WTC11 (cell line): ENCODE results near the gene EIF4ENIF1. TPM values are rescaled to one million over a fixed set of nuclear protein-coding genes. Genes with fewer than 3 reads are reported as not detected.

Experiments used
- ATAC-seq: fragments of 200-7000 bp; cut with Tn5 transposase; 2 replicates; pipeline ENCODE4 v1.10.0; 2021; ENCODE audit warnings: mild to moderate bottlenecking, moderate library complexity
- CTCF ChIA-PET: fragments of 300-600 bp; sonication (Branson Sonifier 250); formaldehyde crosslinking; loops from one replicate; lab custom pipeline; 2021; ENCODE audit warnings: antibody characterized with exemption; lab: Charles Lee
- POLR2A ChIA-PET: fragments of 350-600 bp; sonication (Branson Sonifier 250); formaldehyde crosslinking; loops from one replicate; lab custom pipeline; 2021; ENCODE audit warnings: antibody characterized with exemption; lab: Charles Lee
- DNase-seq: peaks from one replicate; pipeline ENCODE4 v3.0.0; 2021; ENCODE audit warnings: low spot score
- H3K27ac Mint-ChIP-seq: 2 replicates; pipeline ENCODE4 v1.8.0; 2021; ENCODE audit warnings: mixed read lengths
- H3K27me3 Mint-ChIP-seq: 2 replicates; pipeline ENCODE4 v1.8.0; 2021; ENCODE audit warnings: low read depth, mild to moderate bottlenecking, moderate library complexity, mixed read lengths
- H3K36me3 Mint-ChIP-seq: 2 replicates; pipeline ENCODE4 v1.8.0; 2021; ENCODE audit warnings: mixed read lengths
- H3K4me1 Mint-ChIP-seq: 2 replicates; pipeline ENCODE4 v1.8.0; 2022; ENCODE audit warnings: mixed read lengths
- H3K4me3 Mint-ChIP-seq: 2 replicates; pipeline ENCODE4 v1.8.0; 2021; ENCODE audit warnings: mild to moderate bottlenecking, moderate library complexity, mixed read lengths
- H3K9me3 Mint-ChIP-seq: 2 replicates; pipeline ENCODE4 v1.8.0; 2021; ENCODE audit warnings: mixed read lengths
- ETV6 ChIP-seq: sonication (generic); formaldehyde crosslinking; IDR thresholded peaks from 2 replicates; pipeline ENCODE4 v1.8.1; 2022; ENCODE audit warnings: mild to moderate bottlenecking, missing genetic modification reagents
- FOXJ3 ChIP-seq: sonication (generic); formaldehyde crosslinking; IDR thresholded peaks from 2 replicates; pipeline ENCODE4 v1.9.0; 2021; ENCODE audit warnings: missing genetic modification reagents, mild to moderate bottlenecking, borderline replicate concordance
- GTF2I ChIP-seq: fragments of 250-450 bp; sonication (Bioruptor Pico); conservative IDR thresholded peaks from 2 replicates; pipeline ENCODE4 v1.4.0; 2021; ENCODE audit warnings: mild to moderate bottlenecking
- MXD4 ChIP-seq: fragments of 250-450 bp; sonication (Bioruptor Pico); IDR thresholded peaks from 2 replicates; pipeline ENCODE4 v1.8.0; 2021; ENCODE audit warnings: mild to moderate bottlenecking, moderate library complexity, borderline replicate concordance
- NR3C1 ChIP-seq: sonication (generic); formaldehyde crosslinking; conservative IDR thresholded peaks from 2 replicates; pipeline ENCODE4 v1.8.1; 2023; ENCODE audit warnings: low read depth, mild to moderate bottlenecking, missing genetic modification reagents
- PRRX2 ChIP-seq: fragments of 250-450 bp; sonication (Bioruptor Pico); IDR thresholded peaks from 2 replicates; pipeline ENCODE4 v1.8.0; 2021; ENCODE audit warnings: mild to moderate bottlenecking
- RORB ChIP-seq: fragments of 250-450 bp; sonication (Bioruptor Pico); IDR thresholded peaks from 2 replicates; pipeline ENCODE4 v1.9.0; 2021; ENCODE audit warnings: mild to moderate bottlenecking
- SMAD4 ChIP-seq: sonication (generic); formaldehyde crosslinking; IDR thresholded peaks from 2 replicates; pipeline ENCODE4 v1.8.0; 2022; ENCODE audit warnings: mild to moderate bottlenecking, missing genetic modification reagents
- TEAD1 ChIP-seq: sonication (generic); formaldehyde crosslinking; IDR thresholded peaks from 2 replicates; pipeline ENCODE4 v1.8.0; 2022; ENCODE audit warnings: mild to moderate bottlenecking, missing genetic modification reagents
- ZBTB21 ChIP-seq: sonication (generic); formaldehyde crosslinking; IDR thresholded peaks from 2 replicates; pipeline ENCODE4 v1.8.1; 2023; ENCODE audit warnings: mild to moderate bottlenecking, missing genetic modification reagents, borderline replicate concordance
- ZNF121 ChIP-seq: sonication (generic); formaldehyde crosslinking; IDR thresholded peaks from 2 replicates; pipeline ENCODE4 v1.8.0; 2023; ENCODE audit warnings: missing genetic modification reagents
- ZNF232 ChIP-seq: sonication (generic); formaldehyde crosslinking; IDR thresholded peaks from 2 replicates; pipeline ENCODE4 v1.8.0; 2022; ENCODE audit warnings: mild to moderate bottlenecking, missing genetic modification reagents
- ZNF416 ChIP-seq: fragments of 250-450 bp; sonication (Bioruptor Pico); IDR thresholded peaks from 2 replicates; pipeline ENCODE4 v1.9.0; 2021; ENCODE audit warnings: mild to moderate bottlenecking, inconsistent platforms
- ZNF671 ChIP-seq: fragments of 250-450 bp; sonication (Bioruptor Pico); IDR thresholded peaks from 2 replicates; pipeline ENCODE4 v1.8.0; 2021; ENCODE audit warnings: mild to moderate bottlenecking
- total RNA-seq: library from RNA; stranded (reverse); gene quantifications from 3 replicates; pipeline ENCODE4 v1.2.3, GENCODE V29; 2021
- TF ChIP-seq, protein P1 (sequence below): sonication (generic); formaldehyde crosslinking; IDR thresholded peaks from 2 replicates; pipeline ENCODE4 v1.8.0; 2023; ENCODE audit warnings: missing genetic modification reagents, mild to moderate bottlenecking, borderline replicate concordance
- TF ChIP-seq, protein P2 (sequence below): sonication (generic); formaldehyde crosslinking; IDR thresholded peaks from 2 replicates; pipeline ENCODE4 v1.8.1; 2023; ENCODE audit warnings: mild to moderate bottlenecking, missing genetic modification reagents, moderate library complexity
- TF ChIP-seq, protein P3 (sequence below): sonication (generic); formaldehyde crosslinking; IDR thresholded peaks from 2 replicates; pipeline ENCODE4 v1.8.1; 2023; ENCODE audit warnings: mild to moderate bottlenecking, missing genetic modification reagents
- TF ChIP-seq, protein P4 (sequence below): sonication (generic); formaldehyde crosslinking; IDR thresholded peaks from 2 replicates; pipeline ENCODE4 v1.8.1; 2022; ENCODE audit warnings: low read depth, mild to moderate bottlenecking, moderate library complexity, missing genetic modification reagents, borderline replicate concordance
- TF ChIP-seq, protein P5 (sequence below): fragments of 200-600 bp; IDR thresholded peaks from 2 replicates; pipeline ENCODE4 v1.8.0; 2022; ENCODE audit warnings: antibody characterized with exemption
- TF ChIP-seq, protein P6 (sequence below): sonication (generic); formaldehyde crosslinking; IDR thresholded peaks from 2 replicates; pipeline ENCODE4 v1.8.1; 2022; ENCODE audit warnings: mild to moderate bottlenecking, missing genetic modification reagents, moderate library complexity, borderline replicate concordance

The EIF4ENIF1 gene
- total RNA-seq, 1 experiment from 2014 or later = 22.8 TPM

DNA sequence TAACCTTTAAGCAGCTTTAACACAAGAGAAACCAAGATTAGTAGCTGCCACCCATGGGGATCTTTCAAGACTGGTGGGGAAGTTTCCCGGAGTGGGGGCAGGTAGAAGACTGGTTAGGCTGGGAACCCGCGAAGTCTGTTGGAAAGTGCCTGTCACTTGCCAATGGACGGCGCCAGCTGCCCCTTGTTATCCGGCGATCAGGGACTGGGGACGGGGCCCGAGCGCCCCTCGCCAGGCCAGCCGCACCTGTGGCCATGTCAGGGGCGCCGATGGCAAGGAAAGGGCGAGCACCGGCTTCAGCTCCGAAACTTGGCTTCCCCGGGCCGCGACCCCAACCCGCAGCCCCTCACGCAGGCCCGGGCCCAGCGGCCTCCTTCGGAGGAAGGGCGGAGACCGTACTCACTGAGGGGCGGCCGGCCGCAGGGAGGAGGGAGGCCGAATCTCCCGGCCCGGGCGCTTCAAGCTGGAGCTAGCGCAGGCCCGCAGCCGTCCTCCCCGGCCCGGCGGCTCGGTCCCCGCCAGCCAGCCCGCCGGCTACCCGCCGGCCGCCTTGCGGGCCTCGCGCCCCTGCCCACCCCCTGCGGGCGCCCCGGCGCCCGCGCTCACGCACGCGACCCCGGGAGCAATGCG, 539 bp downstream of the EIF4ENIF1 start (continued):
- TF ChIP-seq, protein P1, sequence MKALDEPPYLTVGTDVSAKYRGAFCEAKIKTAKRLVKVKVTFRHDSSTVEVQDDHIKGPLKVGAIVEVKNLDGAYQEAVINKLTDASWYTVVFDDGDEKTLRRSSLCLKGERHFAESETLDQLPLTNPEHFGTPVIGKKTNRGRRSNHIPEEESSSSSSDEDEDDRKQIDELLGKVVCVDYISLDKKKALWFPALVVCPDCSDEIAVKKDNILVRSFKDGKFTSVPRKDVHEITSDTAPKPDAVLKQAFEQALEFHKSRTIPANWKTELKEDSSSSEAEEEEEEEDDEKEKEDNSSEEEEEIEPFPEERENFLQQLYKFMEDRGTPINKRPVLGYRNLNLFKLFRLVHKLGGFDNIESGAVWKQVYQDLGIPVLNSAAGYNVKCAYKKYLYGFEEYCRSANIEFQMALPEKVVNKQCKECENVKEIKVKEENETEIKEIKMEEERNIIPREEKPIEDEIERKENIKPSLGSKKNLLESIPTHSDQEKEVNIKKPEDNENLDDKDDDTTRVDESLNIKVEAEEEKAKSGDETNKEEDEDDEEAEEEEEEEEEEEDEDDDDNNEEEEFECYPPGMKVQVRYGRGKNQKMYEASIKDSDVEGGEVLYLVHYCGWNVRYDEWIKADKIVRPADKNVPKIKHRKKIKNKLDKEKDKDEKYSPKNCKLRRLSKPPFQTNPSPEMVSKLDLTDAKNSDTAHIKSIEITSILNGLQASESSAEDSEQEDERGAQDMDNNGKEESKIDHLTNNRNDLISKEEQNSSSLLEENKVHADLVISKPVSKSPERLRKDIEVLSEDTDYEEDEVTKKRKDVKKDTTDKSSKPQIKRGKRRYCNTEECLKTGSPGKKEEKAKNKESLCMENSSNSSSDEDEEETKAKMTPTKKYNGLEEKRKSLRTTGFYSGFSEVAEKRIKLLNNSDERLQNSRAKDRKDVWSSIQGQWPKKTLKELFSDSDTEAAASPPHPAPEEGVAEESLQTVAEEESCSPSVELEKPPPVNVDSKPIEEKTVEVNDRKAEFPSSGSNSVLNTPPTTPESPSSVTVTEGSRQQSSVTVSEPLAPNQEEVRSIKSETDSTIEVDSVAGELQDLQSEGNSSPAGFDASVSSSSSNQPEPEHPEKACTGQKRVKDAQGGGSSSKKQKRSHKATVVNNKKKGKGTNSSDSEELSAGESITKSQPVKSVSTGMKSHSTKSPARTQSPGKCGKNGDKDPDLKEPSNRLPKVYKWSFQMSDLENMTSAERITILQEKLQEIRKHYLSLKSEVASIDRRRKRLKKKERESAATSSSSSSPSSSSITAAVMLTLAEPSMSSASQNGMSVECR (CRISPR knock-in tag) = 0 out of 2 replicates have a peak, but pooled peaks have one; percentile 40
- TF ChIP-seq, all 79 proteins: peak for 5

DNA sequence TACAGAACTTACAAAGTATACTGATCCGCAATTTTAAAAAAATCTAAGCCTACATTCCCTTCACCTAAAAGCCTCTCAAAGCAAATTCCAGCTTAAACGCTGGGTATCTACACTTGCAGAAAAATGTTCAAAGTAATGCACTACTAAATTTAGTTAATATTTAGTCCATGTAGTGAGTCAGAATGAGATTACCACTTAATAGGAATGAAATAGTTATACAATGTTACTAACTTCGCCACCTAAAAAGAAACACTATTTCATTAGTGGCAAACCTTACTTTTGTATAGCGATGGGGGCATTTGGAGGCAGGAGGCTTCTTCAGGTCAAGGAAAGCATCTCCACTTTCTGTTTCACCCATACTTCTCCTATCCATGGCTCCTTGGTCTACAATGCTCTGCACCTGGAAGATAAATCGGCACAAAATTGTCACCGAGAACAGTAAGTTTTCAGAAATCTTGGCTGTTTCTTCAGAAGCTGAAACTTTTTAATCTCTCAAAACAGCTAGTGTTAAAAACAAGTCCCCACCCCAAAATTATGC, 1.2 kb downstream of the EIF4ENIF1 start:
- CTCF ChIA-PET = interaction anchor here (0.6 to 1.3 kb wide), 4 partner anchors 37 to 1233 kb away, joined by 3 to 4 read pairs (median 3); no protein-coding TSS in a partner anchor
- H3K4me1 Mint-ChIP-seq = peaks cover 25% of the 10 kb centered on the region
- ATAC-seq = no peak
- H3K9me3 Mint-ChIP-seq = no peaks in the 10 kb centered on the region
- no peak for TF ChIP-seq ZNF416 (CRISPR knock-in tag)
- no peak for TF ChIP-seq FOXJ3 (CRISPR knock-in tag)
- TF ChIP-seq MXD4 = no peak
- no peak for TF ChIP-seq ZNF232 (CRISPR knock-in tag)
- TF ChIP-seq NR3C1 (CRISPR knock-in tag) = no peak
- TF ChIP-seq, protein P2, sequence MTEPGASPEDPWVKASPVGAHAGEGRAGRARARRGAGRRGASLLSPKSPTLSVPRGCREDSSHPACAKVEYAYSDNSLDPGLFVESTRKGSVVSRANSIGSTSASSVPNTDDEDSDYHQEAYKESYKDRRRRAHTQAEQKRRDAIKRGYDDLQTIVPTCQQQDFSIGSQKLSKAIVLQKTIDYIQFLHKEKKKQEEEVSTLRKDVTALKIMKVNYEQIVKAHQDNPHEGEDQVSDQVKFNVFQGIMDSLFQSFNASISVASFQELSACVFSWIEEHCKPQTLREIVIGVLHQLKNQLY = no peak
- TF ChIP-seq ZNF121 (CRISPR knock-in tag) = no peak
- no peak for TF ChIP-seq ZNF671 (CRISPR knock-in tag)
- TF ChIP-seq GTF2I (CRISPR knock-in tag) = no peak
- TF ChIP-seq, protein P3, sequence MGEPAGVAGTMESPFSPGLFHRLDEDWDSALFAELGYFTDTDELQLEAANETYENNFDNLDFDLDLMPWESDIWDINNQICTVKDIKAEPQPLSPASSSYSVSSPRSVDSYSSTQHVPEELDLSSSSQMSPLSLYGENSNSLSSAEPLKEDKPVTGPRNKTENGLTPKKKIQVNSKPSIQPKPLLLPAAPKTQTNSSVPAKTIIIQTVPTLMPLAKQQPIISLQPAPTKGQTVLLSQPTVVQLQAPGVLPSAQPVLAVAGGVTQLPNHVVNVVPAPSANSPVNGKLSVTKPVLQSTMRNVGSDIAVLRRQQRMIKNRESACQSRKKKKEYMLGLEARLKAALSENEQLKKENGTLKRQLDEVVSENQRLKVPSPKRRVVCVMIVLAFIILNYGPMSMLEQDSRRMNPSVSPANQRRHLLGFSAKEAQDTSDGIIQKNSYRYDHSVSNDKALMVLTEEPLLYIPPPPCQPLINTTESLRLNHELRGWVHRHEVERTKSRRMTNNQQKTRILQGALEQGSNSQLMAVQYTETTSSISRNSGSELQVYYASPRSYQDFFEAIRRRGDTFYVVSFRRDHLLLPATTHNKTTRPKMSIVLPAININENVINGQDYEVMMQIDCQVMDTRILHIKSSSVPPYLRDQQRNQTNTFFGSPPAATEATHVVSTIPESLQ (CRISPR knock-in tag) = no peak
- TF ChIP-seq, protein P4, sequence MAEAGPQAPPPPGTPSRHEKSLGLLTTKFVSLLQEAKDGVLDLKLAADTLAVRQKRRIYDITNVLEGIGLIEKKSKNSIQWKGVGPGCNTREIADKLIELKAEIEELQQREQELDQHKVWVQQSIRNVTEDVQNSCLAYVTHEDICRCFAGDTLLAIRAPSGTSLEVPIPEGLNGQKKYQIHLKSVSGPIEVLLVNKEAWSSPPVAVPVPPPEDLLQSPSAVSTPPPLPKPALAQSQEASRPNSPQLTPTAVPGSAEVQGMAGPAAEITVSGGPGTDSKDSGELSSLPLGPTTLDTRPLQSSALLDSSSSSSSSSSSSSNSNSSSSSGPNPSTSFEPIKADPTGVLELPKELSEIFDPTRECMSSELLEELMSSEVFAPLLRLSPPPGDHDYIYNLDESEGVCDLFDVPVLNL (CRISPR knock-in tag) = no peak
- TF ChIP-seq, protein P5, sequence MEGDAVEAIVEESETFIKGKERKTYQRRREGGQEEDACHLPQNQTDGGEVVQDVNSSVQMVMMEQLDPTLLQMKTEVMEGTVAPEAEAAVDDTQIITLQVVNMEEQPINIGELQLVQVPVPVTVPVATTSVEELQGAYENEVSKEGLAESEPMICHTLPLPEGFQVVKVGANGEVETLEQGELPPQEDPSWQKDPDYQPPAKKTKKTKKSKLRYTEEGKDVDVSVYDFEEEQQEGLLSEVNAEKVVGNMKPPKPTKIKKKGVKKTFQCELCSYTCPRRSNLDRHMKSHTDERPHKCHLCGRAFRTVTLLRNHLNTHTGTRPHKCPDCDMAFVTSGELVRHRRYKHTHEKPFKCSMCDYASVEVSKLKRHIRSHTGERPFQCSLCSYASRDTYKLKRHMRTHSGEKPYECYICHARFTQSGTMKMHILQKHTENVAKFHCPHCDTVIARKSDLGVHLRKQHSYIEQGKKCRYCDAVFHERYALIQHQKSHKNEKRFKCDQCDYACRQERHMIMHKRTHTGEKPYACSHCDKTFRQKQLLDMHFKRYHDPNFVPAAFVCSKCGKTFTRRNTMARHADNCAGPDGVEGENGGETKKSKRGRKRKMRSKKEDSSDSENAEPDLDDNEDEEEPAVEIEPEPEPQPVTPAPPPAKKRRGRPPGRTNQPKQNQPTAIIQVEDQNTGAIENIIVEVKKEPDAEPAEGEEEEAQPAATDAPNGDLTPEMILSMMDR = no peak
- no peak for TF ChIP-seq PRRX2
- TF ChIP-seq ETV6 (CRISPR knock-in tag) = no peak
- no peak for TF ChIP-seq SMAD4 (CRISPR knock-in tag)
- TF ChIP-seq RORB = no peak
- TF ChIP-seq, protein P6, sequence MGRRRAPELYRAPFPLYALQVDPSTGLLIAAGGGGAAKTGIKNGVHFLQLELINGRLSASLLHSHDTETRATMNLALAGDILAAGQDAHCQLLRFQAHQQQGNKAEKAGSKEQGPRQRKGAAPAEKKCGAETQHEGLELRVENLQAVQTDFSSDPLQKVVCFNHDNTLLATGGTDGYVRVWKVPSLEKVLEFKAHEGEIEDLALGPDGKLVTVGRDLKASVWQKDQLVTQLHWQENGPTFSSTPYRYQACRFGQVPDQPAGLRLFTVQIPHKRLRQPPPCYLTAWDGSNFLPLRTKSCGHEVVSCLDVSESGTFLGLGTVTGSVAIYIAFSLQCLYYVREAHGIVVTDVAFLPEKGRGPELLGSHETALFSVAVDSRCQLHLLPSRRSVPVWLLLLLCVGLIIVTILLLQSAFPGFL (CRISPR knock-in tag) = no peak
- no peak for TF ChIP-seq TEAD1 (CRISPR knock-in tag)
- no peak for TF ChIP-seq ZBTB21 (CRISPR knock-in tag)
- TF ChIP-seq, all 79 proteins: peak for 0
- no peak for DNase-seq
- POLR2A ChIA-PET = interaction anchor here (0.6 kb wide), 2 partner anchors 162 to 170 kb away, joined by 3 to 6 read pairs; no protein-coding TSS in a partner anchor
- H3K36me3 Mint-ChIP-seq = peaks cover 21% of the 10 kb centered on the region
- H3K27ac Mint-ChIP-seq = no peak overlapping the region
- H3K4me3 Mint-ChIP-seq = peak overlapping the region; percentile 70
- no peaks in the 10 kb centered on the region for H3K27me3 Mint-ChIP-seq
